AG10803 (cell line): ENCODE measurements around the gene NXT1.

Experiments used
- DNase-seq: peaks from one replicate; pipeline ENCODE4 v3.0.0; 2010; ENCODE audit warnings: low read depth
- H3K4me3 ChIP-seq: 2 replicates; pipeline ENCODE4 v1.5.1; 2011; ENCODE audit warnings: mild to moderate bottlenecking, low read length, control low read depth
- TF ChIP-seq, protein P1 (sequence below): conservative IDR thresholded peaks from 2 replicates; pipeline ENCODE4 v1.5.1; 2011; ENCODE audit warnings: mild to moderate bottlenecking, low read length, control low read depth, inconsistent platforms

The NXT1 gene

GRCh38 chr20:23360531-23360930 is 9.9 kb downstream of the NXT1 start:
- TF ChIP-seq, protein P1, sequence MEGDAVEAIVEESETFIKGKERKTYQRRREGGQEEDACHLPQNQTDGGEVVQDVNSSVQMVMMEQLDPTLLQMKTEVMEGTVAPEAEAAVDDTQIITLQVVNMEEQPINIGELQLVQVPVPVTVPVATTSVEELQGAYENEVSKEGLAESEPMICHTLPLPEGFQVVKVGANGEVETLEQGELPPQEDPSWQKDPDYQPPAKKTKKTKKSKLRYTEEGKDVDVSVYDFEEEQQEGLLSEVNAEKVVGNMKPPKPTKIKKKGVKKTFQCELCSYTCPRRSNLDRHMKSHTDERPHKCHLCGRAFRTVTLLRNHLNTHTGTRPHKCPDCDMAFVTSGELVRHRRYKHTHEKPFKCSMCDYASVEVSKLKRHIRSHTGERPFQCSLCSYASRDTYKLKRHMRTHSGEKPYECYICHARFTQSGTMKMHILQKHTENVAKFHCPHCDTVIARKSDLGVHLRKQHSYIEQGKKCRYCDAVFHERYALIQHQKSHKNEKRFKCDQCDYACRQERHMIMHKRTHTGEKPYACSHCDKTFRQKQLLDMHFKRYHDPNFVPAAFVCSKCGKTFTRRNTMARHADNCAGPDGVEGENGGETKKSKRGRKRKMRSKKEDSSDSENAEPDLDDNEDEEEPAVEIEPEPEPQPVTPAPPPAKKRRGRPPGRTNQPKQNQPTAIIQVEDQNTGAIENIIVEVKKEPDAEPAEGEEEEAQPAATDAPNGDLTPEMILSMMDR: no peak
- DNase-seq: no peak
- H3K4me3 ChIP-seq: no peak overlapping the region

DNA sequence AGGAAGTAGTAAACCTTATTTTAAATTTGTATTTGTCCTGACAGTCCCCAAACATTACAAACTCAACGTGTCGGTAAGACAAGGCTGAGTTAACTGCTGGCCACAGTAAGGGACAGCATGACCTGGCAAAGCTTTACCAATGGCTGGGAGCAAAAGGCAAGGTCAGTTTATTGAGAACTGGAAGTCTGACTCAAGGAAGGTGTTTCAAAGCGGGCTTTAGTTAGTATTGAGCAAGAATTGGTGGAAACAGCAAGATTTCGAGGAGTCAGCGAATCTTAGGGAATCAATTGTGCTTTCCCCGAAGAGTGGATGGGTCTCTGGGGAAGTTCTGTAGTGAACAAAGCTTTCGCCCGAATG is 10.5 kb downstream of the NXT1 start:
- peak overlapping the region; percentile 78 for H3K4me3 ChIP-seq
- DNase-seq: peak; percentile 38
- TF ChIP-seq, protein P1: no peak

DNA sequence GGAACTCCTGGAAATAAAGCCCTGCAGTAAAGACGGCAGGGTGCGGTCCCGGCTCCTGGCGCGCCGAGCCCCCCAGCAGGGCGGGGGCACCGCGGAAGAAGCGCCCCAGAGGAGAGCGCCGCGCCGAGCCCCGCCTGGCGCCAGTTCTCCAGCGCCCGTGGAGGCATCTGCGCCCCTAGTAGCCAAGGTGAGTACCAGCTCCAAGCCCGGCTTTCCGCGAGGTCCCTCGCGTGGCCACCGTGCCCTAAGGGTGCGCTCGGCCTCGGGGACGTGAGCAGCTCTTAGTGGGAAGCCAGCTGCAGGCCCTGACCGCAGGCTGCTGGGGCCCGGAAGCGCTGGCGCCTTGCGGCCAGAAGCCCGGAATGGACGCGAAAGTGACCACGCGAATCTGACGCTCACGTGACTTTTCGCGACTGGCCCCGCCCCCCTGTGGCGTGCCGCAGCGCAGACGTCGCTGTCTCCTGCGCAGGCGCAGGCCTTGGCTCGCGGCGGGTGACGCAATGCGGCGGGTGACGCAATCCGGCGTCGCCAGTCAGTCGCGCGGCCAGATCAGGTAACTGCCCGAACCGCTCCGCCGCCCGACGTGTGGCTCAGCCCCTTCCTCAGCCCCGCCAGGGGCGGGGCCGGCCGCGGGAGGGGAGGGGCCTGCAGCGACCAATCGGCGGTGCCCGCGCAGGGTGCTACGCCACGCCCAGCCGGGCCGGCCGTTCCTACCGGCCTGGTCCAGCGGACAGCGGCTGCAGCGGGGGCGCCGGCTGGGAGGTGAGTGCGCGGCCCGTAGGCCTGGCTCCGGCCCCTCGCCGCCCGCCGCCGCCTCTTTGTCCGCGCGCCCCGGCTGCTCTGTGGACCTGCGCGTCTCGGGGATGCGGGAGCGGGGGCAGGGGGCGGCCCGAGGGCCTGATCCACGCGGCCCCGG is 11.1 kb downstream of the NXT1 start, which contains the start of gene GZF1:
Gene GZF1 (plus strand): TSS at position 707 of the 916 bp plus-strand sequence. CDS start 2,202 bp downstream, outside the sequence.
- DNase-seq: peak; percentile 97
- peak within 1 kb of the TSS; percentile 78 for H3K4me3 ChIP-seq
- TF ChIP-seq, protein P1: peak; percentile 1; the same call in 1 of the 2 replicates

- peak overlapping the region; percentile 77 for H3K4me3 ChIP-seq
- DNase-seq: peak; percentile 48
- TF ChIP-seq, protein P1: no peak; the same call in 1 of the 2 replicates
Observed at GRCh38 chr20:23362392-23363256, 12.0 kb downstream of the NXT1 start.

- DNase-seq: no peak
- TF ChIP-seq, protein P1: no peak
- H3K4me3 ChIP-seq: peak overlapping the region; percentile 77
Observed at GRCh38 chr20:23363257-23363649, 12.7 kb downstream of the NXT1 start.

DNA sequence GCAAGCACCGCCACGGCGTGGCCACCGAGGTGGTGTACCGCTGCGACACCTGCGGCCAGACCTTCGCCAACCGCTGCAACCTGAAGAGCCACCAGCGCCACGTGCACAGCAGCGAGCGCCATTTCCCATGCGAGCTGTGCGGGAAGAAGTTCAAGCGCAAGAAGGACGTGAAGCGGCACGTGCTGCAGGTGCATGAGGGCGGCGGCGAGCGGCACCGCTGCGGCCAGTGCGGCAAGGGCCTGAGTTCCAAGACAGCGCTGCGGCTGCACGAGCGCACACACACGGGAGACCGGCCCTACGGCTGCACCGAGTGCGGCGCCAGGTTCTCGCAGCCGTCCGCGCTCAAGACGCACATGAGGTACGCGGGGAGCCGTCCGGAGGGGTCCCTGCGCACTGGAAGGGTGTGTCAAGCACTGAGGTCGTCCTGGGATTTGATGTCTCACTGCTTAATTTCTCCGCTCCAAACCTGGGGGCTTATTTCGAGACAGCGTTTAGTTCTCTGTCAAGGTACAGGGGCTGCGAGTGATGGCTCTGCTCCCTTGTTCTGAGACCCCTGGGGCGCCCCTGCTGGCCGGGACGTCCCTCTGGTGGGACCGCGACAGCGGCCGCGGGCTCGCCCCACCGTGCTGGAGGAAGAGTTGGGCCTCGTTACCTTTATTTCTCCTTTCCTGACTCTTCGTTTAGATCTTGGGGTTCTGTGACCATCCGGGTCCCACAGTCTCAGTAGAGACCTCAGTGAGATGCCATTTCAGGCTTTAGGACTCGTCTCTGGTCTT is 15.0 kb downstream of the NXT1 start:
- no peak for DNase-seq
- TF ChIP-seq, protein P1: no peak
- H3K4me3 ChIP-seq: no peak overlapping the region
